ENCODE results near the gene VPS4B. TPM values are rescaled to one million over a fixed set of nuclear protein-coding genes. Genes with fewer than 3 reads are reported as not detected.
"Not testable (repeated sequence)": the region's sequence is repeated elsewhere in the genome, so short reads cannot be mapped to it uniquely, and the experiment has no call there.

VPS4B gene
- total RNA-seq, 1 donor from 2014 or later = 58.7 TPM

GRCh38 chr18:63368611-63369010 is 53.7 kb downstream of the VPS4B start:
- no peak overlapping the region for H3K27ac ChIP-seq
- peak overlapping the region; percentile 84 for H3K4me3 ChIP-seq
- no peak for TF ChIP-seq CTCF (IDR thresholded peaks at IDR 0.05)
- DNase-seq = no peak
- no peaks in the 10 kb centered on the region for H3K36me3 ChIP-seq
- intact Hi-C loops (cut with DNase I) = no loop called here
- ATAC-seq = no peak
- H3K9me3 ChIP-seq = no peaks in the 10 kb centered on the region
- peaks cover 19% of the 10 kb centered on the region for H3K4me1 ChIP-seq
- H3K27me3 ChIP-seq = no peaks in the 10 kb centered on the region

- ATAC-seq (peak; percentile 97), DNase-seq (peak; percentile 98)
- H3K4me3 ChIP-seq = peak within 1 kb of the TSS; percentile 84
- peaks cover 19% of the 10 kb centered on the region for H3K4me1 ChIP-seq
- intact Hi-C loops (cut with DNase I) = no loop called here
- peaks cover 5% of the 10 kb centered on the region for H3K36me3 ChIP-seq
- H3K27ac ChIP-seq = peak within 1 kb of the TSS; percentile 94
- H3K27me3 ChIP-seq = no peaks in the 10 kb centered on the region
- H3K9me3 ChIP-seq = no peaks in the 10 kb centered on the region
- TF ChIP-seq CTCF (IDR thresholded peaks at IDR 0.05) = no peak
Observed at GRCh38 chr18:63367053-63367953, 55.0 kb downstream of the VPS4B start, which contains the start of gene KDSR. Gene KDSR, minus strand, starts transcription at chr18:63367206. Its CDS starts 88 bp downstream, at chr18:63367118.

- DNase-seq (peak; percentile 78), ATAC-seq (peak; percentile 48)
- Histone ChIP-seq H3K36me3 (peaks cover 14% of the 10 kb centered on the region), H3K27ac (peak overlapping the region; percentile 94), H3K4me1 (peaks cover 19% of the 10 kb centered on the region), H3K4me3 (peak overlapping the region; percentile 84), H3K27me3 (no peaks in the 10 kb centered on the region), H3K9me3 (no peaks in the 10 kb centered on the region)
- intact Hi-C loops (cut with DNase I) = no loop called here
- no peak for TF ChIP-seq CTCF (IDR thresholded peaks at IDR 0.05)
Observed at GRCh38 chr18:63366213-63367052, 55.8 kb downstream of the VPS4B start.

- ATAC-seq = no peak
- peaks cover 18% of the 10 kb centered on the region for H3K36me3 ChIP-seq
- peak overlapping the region; percentile 84 for H3K4me3 ChIP-seq
- DNase-seq = no peak
- no peaks in the 10 kb centered on the region for H3K27me3 ChIP-seq
- no peak overlapping the region for H3K27ac ChIP-seq
- H3K4me1 ChIP-seq = peaks cover 19% of the 10 kb centered on the region
- intact Hi-C loops (cut with DNase I) = no loop called here
- no peak for TF ChIP-seq CTCF (IDR thresholded peaks at IDR 0.05)
- H3K9me3 ChIP-seq = no peaks in the 10 kb centered on the region
Observed at GRCh38 chr18:63365876-63366212, 56.4 kb downstream of the VPS4B start.

GRCh38 chr18:63363951-63364350 is 58.3 kb downstream of the VPS4B start:
- no peaks in the 10 kb centered on the region for H3K27me3 ChIP-seq
- H3K36me3 ChIP-seq = peaks cover 35% of the 10 kb centered on the region
- no peaks in the 10 kb centered on the region for H3K9me3 ChIP-seq
- no peak for TF ChIP-seq CTCF (IDR thresholded peaks at IDR 0.05)
- H3K4me1 ChIP-seq = peaks cover 19% of the 10 kb centered on the region
- ATAC-seq = no peak
- no peak overlapping the region for H3K4me3 ChIP-seq
- no peak for DNase-seq
- H3K27ac ChIP-seq = no peak overlapping the region
- intact Hi-C loops (cut with DNase I) = no loop called here

GRCh38 chr18:63363420-63363819 is 58.9 kb downstream of the VPS4B start:
- intact Hi-C loops (cut with DNase I); H3K27ac ChIP-seq; H3K9me3 ChIP-seq; H3K27me3 ChIP-seq; ATAC-seq; DNase-seq; H3K4me3 ChIP-seq: not testable (repeated sequence)
- peaks cover 19% of the 10 kb centered on the region for H3K4me1 ChIP-seq
- peaks cover 40% of the 10 kb centered on the region for H3K36me3 ChIP-seq
